ENCODE data around the gene C16orf54.
A peak's percentile ranks its signal among the peaks of the same experiment; 100 is the strongest.
"Not testable (repeated sequence)": the region's sequence is repeated elsewhere in the genome, so short reads cannot be mapped to it uniquely, and the experiment has no call there.

Gene C16orf54

DNA sequence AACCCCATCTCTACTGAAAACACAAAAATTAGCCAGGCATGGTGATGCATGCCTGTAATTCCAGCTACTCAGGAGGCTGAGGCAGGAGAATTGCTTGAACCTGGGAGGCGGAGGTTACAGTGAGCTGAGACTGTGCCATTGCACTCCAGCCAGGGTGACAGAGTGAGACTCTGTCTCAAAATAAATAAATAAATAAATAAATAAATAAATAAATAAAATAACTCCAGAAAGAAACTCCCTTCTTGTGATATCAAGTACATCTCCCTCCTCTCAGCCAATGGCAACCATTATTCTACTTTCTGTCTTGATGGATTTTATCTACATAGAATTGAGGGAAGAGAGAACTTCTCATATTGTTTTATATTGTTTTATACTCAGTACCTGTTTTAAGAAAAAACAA lies 38.6 kb downstream of the C16orf54 start:
- DNase-seq, result not testable (repeated sequence)

DNA sequence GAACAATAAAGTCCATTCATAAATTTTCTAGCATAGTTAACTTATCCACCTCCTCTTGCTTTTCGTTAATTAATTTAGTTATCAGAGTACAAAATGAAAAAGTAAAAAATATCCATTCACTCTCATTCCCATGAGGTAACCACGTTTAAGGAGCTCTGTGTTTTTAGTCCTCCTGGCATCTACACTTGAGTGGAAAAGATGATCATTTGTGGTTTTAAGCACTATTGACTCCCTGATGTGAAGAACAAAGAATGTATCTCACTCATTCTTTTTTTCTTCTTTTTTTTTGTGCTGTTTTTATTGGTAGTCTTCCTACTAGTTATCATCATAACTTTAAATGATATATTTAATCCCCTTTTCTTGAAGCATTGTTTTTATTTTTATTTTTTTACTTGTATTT lies 40.8 kb downstream of the C16orf54 start:
- no peak for DNase-seq

DNA sequence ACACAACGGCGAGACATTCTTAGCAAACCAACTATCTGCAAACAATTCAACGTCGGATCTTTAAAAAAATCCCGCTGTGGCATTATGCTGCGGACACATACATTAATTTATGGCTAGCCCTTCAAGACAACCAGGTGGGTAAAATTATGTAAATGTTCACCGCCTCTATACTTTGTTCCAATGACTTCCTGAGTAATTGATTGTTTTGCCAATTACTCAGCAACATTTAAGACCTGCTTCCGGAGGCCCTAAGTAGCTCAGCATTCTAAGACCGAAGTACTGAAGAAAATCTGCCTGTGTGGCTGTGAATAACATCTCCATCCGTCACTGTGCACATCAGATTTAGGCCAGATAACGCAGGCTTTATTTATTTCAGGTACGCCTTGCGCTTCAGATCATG lies 43.5 kb downstream of the C16orf54 start:
- peak in 2 of 5 donors; percentile 36 to 69 for DNase-seq

DNA sequence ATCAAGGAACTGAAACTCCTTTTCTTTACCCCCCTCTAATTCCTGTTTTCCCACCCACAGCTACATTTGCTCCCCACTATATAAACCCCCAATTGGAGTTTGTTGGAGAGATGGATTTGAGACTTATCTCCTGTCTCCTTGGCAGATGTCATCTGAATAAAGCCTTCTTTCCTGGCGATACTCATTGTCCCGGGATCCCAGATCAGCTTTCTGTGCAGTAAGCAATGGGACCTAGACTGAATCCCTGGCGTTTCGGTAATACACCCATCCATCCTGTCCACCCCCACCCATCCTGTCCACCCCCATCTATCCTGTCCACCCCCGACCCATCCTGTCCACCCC lies 44.6 kb downstream of the C16orf54 start:
- DNase-seq, result no peak

DNA sequence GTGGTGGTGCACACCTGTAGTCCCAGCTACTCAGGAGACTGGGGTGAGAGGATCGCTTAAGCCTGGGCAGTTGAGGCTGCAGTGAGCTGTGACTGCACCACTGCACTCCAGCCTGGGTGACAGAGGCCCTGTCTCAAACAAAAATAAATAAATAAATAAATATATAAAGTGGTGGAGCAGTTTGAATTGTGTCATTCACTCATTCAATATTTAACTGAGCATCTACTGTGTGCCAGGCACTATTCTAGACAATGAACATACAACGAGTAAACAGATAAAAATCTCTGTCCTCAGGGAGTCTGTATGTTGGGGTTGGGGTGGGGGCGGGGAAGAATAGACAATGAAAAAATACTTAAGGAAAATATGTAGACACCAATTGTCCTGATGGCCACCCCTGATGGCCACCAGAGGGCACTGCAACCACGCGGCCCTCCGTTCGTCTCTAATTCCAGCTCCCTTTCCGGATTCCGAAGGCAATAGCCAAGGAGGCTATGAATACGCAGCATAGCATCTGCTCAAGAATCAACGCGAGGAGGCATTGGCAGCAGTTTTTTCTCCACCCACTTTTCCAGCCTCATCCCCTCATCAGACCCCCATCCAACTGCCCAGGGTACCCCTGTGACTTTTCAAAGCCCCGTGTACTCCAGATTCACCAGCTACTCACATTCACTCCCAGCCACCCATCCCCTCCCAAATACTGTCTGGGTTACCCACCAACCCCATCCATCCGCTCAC lies 45.4 kb downstream of the C16orf54 start:
- peak; percentile 54 to 81 (median 72) for DNase-seq

DNA sequence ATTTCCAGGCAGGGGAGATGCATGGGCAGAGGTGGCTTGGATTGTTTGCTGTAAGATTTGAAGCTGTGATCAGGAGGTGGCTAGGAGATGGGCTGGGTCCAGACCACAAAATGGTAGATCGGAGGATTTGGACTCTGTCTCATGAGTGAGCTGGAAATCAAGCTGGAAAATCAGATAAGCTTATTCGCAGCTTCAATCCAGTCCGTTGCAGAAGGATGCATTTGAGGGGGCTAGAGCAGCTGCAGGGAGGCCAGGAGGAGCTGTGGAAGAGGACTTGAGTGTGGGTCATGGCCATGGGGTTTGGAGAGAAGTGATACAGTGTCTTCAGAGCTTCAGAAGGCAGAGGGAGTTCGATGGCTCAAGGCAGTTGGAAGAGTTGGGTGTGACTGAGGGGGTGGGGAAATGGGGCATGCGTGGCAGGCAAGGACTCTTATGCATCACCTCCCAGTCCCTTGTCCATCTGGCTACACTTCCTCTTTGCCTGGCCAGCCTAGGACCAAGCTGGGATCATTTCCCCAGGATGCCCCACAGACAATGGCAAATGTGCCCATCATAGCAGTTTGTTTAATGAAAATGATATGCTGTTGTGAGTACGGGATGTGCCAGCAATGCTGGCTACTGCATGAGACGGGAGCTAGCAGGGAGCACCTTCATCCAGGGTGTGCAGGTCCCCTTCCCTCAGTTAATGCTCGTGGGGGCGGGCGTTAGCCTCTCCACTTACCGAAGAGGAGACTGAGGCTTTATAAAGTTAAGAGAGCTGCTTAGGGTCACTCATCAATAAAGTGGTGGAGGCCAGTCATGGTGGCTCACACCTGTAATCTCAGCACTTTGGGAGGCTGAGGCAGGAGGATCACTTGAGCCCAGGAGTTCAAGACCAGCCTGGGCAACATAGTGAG lies 46.2 kb downstream of the C16orf54 start:
- DNase-seq, result no peak

GRCh38 chr16:29698484-29699323 lies 47.1 kb downstream of the C16orf54 start:
- no peak for DNase-seq

DNA sequence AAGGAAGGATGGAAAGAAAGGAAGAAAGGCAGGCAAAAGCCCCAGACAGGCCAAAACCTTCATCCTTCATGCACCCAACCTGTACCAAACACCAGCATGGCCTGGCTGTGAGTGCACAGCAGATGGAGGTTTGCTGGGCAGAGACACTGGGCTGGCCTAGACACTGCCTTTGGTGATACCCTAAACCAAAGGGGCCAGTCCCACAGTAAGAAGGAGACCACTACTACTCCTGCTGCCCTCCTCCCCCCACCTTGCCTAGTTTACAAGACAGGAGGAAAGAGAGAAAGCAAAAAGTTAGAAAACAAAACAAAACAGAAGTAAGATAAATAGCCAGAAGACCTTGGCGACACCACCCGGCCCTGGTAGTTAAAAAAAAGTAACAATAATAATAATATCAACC lies 47.7 kb downstream of the C16orf54 start:
- no peak for DNase-seq

- no peak for DNase-seq
Measured at GRCh38 chr16:29697391-29697790, 48.4 kb downstream of the C16orf54 start.

GRCh38 chr16:29696881-29697331 lies 48.9 kb downstream of the C16orf54 start:
- DNase-seq, result no peak

DNA sequence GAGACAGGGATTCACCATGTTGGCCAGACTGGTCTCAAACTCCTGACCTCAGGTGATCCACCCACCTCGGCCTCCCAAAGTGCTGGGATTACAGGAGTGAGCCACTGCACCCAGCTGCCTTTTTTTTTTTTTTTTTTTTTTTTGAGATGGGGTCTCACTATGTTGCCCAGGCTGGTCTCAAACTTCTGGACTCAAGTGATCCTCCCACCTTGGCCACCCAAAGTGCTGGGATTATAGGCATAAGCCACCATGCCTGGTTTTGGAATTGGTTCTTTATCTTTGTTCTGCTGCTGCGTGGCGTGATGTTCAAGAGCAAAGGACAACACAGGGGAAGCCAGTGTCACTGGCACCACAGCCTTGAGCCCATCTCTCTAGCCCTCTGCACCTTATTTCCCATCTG lies 50.1 kb downstream of the C16orf54 start:
- not testable (repeated sequence) for DNase-seq

GRCh38 chr16:29694384-29695195 lies 51.2 kb downstream of the C16orf54 start:
- no peak for DNase-seq

- DNase-seq, result not testable (repeated sequence)
Measured at GRCh38 chr16:29692606-29693005, 53.2 kb downstream of the C16orf54 start.

Measured in T-helper 1 cell (primary cell).